GM19239 (cell line): ENCODE results near the gene NRXN3.

Experiments
- DNase-seq: peaks from one replicate; pipeline ENCODE4 v3.0.0; 2011; ENCODE audit warnings: low spot score; ENCODE audit not compliant: insufficient read length
- FAIRE-seq: peaks from 2 replicates; lab custom pipeline; 2011; peaks lifted over from hg19 to GRCh38; lab: Jason Lieb, UNC

The NRXN3 gene

GRCh38 chr14:78170203-78170602, at the start of gene NRXN3:
TSS of gene NRXN3 (plus strand) at chr14:78170373. CDS start at chr14:78243094, 72,721 bp downstream.
- DNase-seq (no peak), FAIRE-seq (no peak)

GRCh38 chr14:78122436-78122835, 47.7 kb upstream of the NRXN3 start:
- no peak for FAIRE-seq

GRCh38 chr14:78123650-78124253, 46.4 kb upstream of the NRXN3 start:
- no peak for DNase-seq
- no peak for FAIRE-seq

More at GRCh38 chr14:78122436-78122835, 47.7 kb upstream of the NRXN3 start:
- no peak for DNase-seq

- DNase-seq (no peak), FAIRE-seq (no peak)
These were observed 42.2 kb upstream of the NRXN3 start for GRCh38 chr14:78127961-78128360.

- FAIRE-seq (no peak), DNase-seq (no peak)
These were observed 40.8 kb upstream of the NRXN3 start for GRCh38 chr14:78129375-78129774.

- FAIRE-seq, result no peak
- no peak for DNase-seq
These were observed 39.8 kb upstream of the NRXN3 start for GRCh38 chr14:78130356-78130755.

GRCh38 chr14:78131201-78131600, 39.0 kb upstream of the NRXN3 start:
- DNase-seq (no peak), FAIRE-seq (no peak)

- FAIRE-seq (no peak), DNase-seq (no peak)
These were observed 38.6 kb upstream of the NRXN3 start for GRCh38 chr14:78131616-78132015.

- DNase-seq (no peak), FAIRE-seq (no peak)
These were observed 34.7 kb upstream of the NRXN3 start for GRCh38 chr14:78135450-78135891.

GRCh38 chr14:78136695-78137094, 33.5 kb upstream of the NRXN3 start:
- DNase-seq, result no peak
- FAIRE-seq, result no peak

GRCh38 chr14:78141590-78141989, 28.6 kb upstream of the NRXN3 start:
- DNase-seq (no peak), FAIRE-seq (no peak)

- DNase-seq (no peak), FAIRE-seq (no peak)
These were observed 27.2 kb upstream of the NRXN3 start for GRCh38 chr14:78142998-78143397.

GRCh38 chr14:78143489-78144145, 26.6 kb upstream of the NRXN3 start:
- DNase-seq (no peak), FAIRE-seq (no peak)

- FAIRE-seq (no peak), DNase-seq (no peak)
These were observed 17.7 kb upstream of the NRXN3 start for GRCh38 chr14:78152201-78153063.

- no peak for DNase-seq
- no peak for FAIRE-seq
These were observed 17.2 kb upstream of the NRXN3 start for GRCh38 chr14:78153064-78153341.

- FAIRE-seq (no peak), DNase-seq (no peak)
These were observed 15.3 kb upstream of the NRXN3 start for GRCh38 chr14:78154827-78155226.

GRCh38 chr14:78156196-78156595, 14.0 kb upstream of the NRXN3 start:
- DNase-seq, result no peak
- no peak for FAIRE-seq

- FAIRE-seq, result no peak
- no peak for DNase-seq
These were observed 12.4 kb upstream of the NRXN3 start for GRCh38 chr14:78157494-78158437.

GRCh38 chr14:78162202-78162601, 8.0 kb upstream of the NRXN3 start:
- no peak for FAIRE-seq

GRCh38 chr14:78164226-78164853, 5.8 kb upstream of the NRXN3 start:
- FAIRE-seq, result no peak
- DNase-seq, result peak; percentile 9

More at GRCh38 chr14:78162202-78162601, 8.0 kb upstream of the NRXN3 start:
- no peak for DNase-seq
